Gastrocnemius medialis (tissue), 4 donors: ENCODE results near the gene MT4.
A peak's percentile ranks its signal among the peaks of the same experiment; 100 is the strongest.

Experiments used
- CTCF ChIP-seq, 5 experiments: fragments of 450-650 bp in 3 of 5; fragments of 200-600 bp in 2 of 5; sonication (generic) in 2 of 5; IDR thresholded peaks in 4 of 5; conservative IDR thresholded peaks in 1 of 5; 1 replicate in 4 of 5; 2 replicates in 1 of 5; pipeline ENCODE4 v1.5.1; 2016 to 2019; ENCODE audit warnings: antibody characterized with exemption in 5 of 5, mild to moderate bottlenecking in 3 of 5, moderate library complexity in 3 of 5
- POLR2A ChIP-seq, 2 donors: fragments of 450-650 bp; IDR thresholded peaks; one replicate each; pipeline ENCODE4 v1.6.1; 2017; ENCODE audit warnings: antibody characterized with exemption in 2 of 2, mild to moderate bottlenecking in 2 of 2, moderate library complexity in 2 of 2

GRCh38 chr16:56576585-56577299 is 11.9 kb downstream of the MT4 start:
- TF ChIP-seq CTCF (IDR thresholded peaks at IDR 0.05 in 4 of 5, conservative IDR thresholded peaks at IDR 0.05 in 1 of 5) (peak; percentile 66 to 78 (median 71)), POLR2A (IDR thresholded peaks at IDR 0.05) (no peak)
